ENCODE data around the gene CEACAM7.

GRCh38 chr19:41698746-41699230 is 10.7 kb upstream of the CEACAM7 start:
- no peak for TF ChIP-seq EZH2phosphoT487 (IDR thresholded peaks at IDR 0.05; ENCODE audit: insufficient read depth, low read depth)
- TF ChIP-seq EZH2 (IDR thresholded peaks at IDR 0.05; ENCODE audit: insufficient read depth, poor library complexity, severe bottlenecking), result no peak

Data from GM23248 (cell line).